Measurements from ENCODE around the gene CHL1. TPM values are rescaled to one million over a fixed set of nuclear protein-coding genes. Genes with fewer than 3 reads are reported as not detected.

Gene CHL1
- total and polyA plus RNA-seq, 3 donors from 2014 or later = 9.0 to 15.4 (median 9.1) TPM

- no peaks in the 10 kb centered on the region for H3K4me1 ChIP-seq
- intact Hi-C loops (cut with DNase I; ENCODE audit: low total_unique reads) = no loop called here
- no peak for DNase-seq
- WGBS, 2 donors = 72 to 73% methylated on average over 6 of the region's 6 CpGs
- H3K9me3 ChIP-seq = no peaks in the 10 kb centered on the region
- no peaks in the 10 kb centered on the region for H3K27me3 ChIP-seq
- no peak overlapping the region for H3K4me3 ChIP-seq
- no peak overlapping the region for H3K27ac ChIP-seq
- no peaks in the 10 kb centered on the region for H3K36me3 ChIP-seq (ENCODE audit: low read depth, missing control alignments)
- no peak for TF ChIP-seq POLR2A (IDR thresholded peaks at IDR 0.05)
- TF ChIP-seq, protein P1, sequence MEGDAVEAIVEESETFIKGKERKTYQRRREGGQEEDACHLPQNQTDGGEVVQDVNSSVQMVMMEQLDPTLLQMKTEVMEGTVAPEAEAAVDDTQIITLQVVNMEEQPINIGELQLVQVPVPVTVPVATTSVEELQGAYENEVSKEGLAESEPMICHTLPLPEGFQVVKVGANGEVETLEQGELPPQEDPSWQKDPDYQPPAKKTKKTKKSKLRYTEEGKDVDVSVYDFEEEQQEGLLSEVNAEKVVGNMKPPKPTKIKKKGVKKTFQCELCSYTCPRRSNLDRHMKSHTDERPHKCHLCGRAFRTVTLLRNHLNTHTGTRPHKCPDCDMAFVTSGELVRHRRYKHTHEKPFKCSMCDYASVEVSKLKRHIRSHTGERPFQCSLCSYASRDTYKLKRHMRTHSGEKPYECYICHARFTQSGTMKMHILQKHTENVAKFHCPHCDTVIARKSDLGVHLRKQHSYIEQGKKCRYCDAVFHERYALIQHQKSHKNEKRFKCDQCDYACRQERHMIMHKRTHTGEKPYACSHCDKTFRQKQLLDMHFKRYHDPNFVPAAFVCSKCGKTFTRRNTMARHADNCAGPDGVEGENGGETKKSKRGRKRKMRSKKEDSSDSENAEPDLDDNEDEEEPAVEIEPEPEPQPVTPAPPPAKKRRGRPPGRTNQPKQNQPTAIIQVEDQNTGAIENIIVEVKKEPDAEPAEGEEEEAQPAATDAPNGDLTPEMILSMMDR (IDR thresholded peaks at IDR 0.05) = no peak
Observed at GRCh38 chr3:229183-229661, 32.7 kb downstream of the CHL1 start.

- Histone ChIP-seq H3K27me3 (no peaks in the 10 kb centered on the region), H3K9me3 (no peaks in the 10 kb centered on the region), H3K27ac (no peak overlapping the region), H3K36me3 (ENCODE audit: low read depth, missing control alignments) (no peaks in the 10 kb centered on the region), H3K4me1 (no peaks in the 10 kb centered on the region), H3K4me3 (no peak overlapping the region)
- intact Hi-C loops (cut with DNase I; ENCODE audit: low total_unique reads) = no loop called here
- DNase-seq = no peak
- TF ChIP-seq, protein P1 (IDR thresholded peaks at IDR 0.05) = no peak
- TF ChIP-seq POLR2A (IDR thresholded peaks at IDR 0.05) = no peak
- 44 to 47% methylated on average over 4 of the region's 4 CpGs for WGBS, 2 donors
Observed at GRCh38 chr3:236881-237280, 40.3 kb downstream of the CHL1 start.

- no peak for DNase-seq
- no peaks in the 10 kb centered on the region for H3K27me3 ChIP-seq
- no peak overlapping the region for H3K4me3 ChIP-seq
- no peak overlapping the region for H3K27ac ChIP-seq
- TF ChIP-seq, protein P1 (IDR thresholded peaks at IDR 0.05) = no peak
- TF ChIP-seq POLR2A (IDR thresholded peaks at IDR 0.05) = no peak
- intact Hi-C loops (cut with DNase I; ENCODE audit: low total_unique reads) = no loop called here
- no peaks in the 10 kb centered on the region for H3K4me1 ChIP-seq
- no peaks in the 10 kb centered on the region for H3K9me3 ChIP-seq
- H3K36me3 ChIP-seq (ENCODE audit: low read depth, missing control alignments) = no peaks in the 10 kb centered on the region
- WGBS, 2 donors = 89 to 91% methylated on average over 3 of the region's 3 CpGs
Observed at GRCh38 chr3:242602-243355, 46.2 kb downstream of the CHL1 start.

- Histone ChIP-seq H3K27ac (no peak overlapping the region), H3K27me3 (no peaks in the 10 kb centered on the region), H3K4me1 (no peaks in the 10 kb centered on the region), H3K4me3 (no peak overlapping the region), H3K36me3 (ENCODE audit: low read depth, missing control alignments) (no peaks in the 10 kb centered on the region), H3K9me3 (no peaks in the 10 kb centered on the region)
- no peak for DNase-seq
- 45 to 61% methylated on average over 3 of the region's 3 CpGs for WGBS, 2 donors
- intact Hi-C loops (cut with DNase I; ENCODE audit: low total_unique reads) = no loop called here
- TF ChIP-seq POLR2A (IDR thresholded peaks at IDR 0.05) = no peak
- TF ChIP-seq, protein P1 (IDR thresholded peaks at IDR 0.05) = no peak
Observed at GRCh38 chr3:243356-243725, 46.8 kb downstream of the CHL1 start.

GRCh38 chr3:244041-244440, 47.5 kb downstream of the CHL1 start:
- WGBS, 2 donors = 80 to 81% methylated on average over 9 of the region's 9 CpGs
- H3K27me3 ChIP-seq = no peaks in the 10 kb centered on the region
- intact Hi-C loops (cut with DNase I; ENCODE audit: low total_unique reads) = no loop called here

More at GRCh38 chr3:244041-244440, 47.5 kb downstream of the CHL1 start:
- Histone ChIP-seq H3K4me1 (no peaks in the 10 kb centered on the region), H3K27ac (no peak overlapping the region), H3K4me3 (no peak overlapping the region), H3K36me3 (ENCODE audit: low read depth, missing control alignments) (no peaks in the 10 kb centered on the region), H3K9me3 (no peaks in the 10 kb centered on the region)
- TF ChIP-seq, protein P1 (IDR thresholded peaks at IDR 0.05) = no peak
- TF ChIP-seq POLR2A (IDR thresholded peaks at IDR 0.05) = no peak
- DNase-seq = no peak
